Measurements from ENCODE around the gene LRRC45. TPM values are rescaled to one million over a fixed set of nuclear protein-coding genes. Genes with fewer than 3 reads are reported as not detected.

LRRC45 gene
- total RNA-seq, 6 experiments from 2014 or later: 6.8 to 10.5 (median 10.0) TPM

GRCh38 chr17:82048571-82048971 is 25.5 kb downstream of the LRRC45 start:
- Mint-ChIP-seq H3K4me3 (no peak overlapping the region), H3K36me3 (ENCODE audit: low read depth) (peaks cover 5% of the 10 kb centered on the region; the same call in 1 of the 2 replicates), H3K27ac (no peak overlapping the region), H3K4me1 (ENCODE audit: low read depth) (peaks cover 10% of the 10 kb centered on the region; the same call in 1 of the 2 replicates), H3K27me3 (ENCODE audit: insufficient read depth) (no peaks in the 10 kb centered on the region), H3K9me3 (no peaks in the 10 kb centered on the region)
- DNase-seq: no peak
- TF ChIP-seq CTCF (IDR thresholded peaks at IDR 0.05): no peak

DNA sequence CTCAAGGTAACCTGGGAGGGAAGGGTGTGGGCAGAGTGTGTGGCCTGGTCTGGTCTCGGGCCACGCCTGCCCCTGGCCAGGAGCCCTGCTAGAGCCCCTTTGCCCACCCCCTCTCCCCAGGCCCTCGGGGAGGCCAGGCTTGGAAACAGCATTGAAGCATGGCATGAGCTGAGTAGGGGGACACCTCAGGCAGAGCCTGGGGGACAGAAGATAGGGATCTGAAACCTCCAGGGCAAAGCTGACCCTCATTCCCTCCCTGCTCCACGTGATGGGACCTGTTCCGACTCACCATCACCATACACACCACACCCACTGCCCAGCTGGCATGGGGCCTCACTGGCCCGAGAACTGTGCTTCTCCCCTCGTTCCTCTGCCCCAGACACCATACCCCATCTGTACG is 26.0 kb downstream of the LRRC45 start:
- no peak for DNase-seq
- Mint-ChIP-seq H3K4me3 (no peak overlapping the region), H3K9me3 (no peaks in the 10 kb centered on the region), H3K27ac (no peak overlapping the region), H3K36me3 (ENCODE audit: low read depth) (peaks cover 5% of the 10 kb centered on the region; the same call in 1 of the 2 replicates), H3K4me1 (ENCODE audit: low read depth) (peaks cover 10% of the 10 kb centered on the region; the same call in 1 of the 2 replicates), H3K27me3 (ENCODE audit: insufficient read depth) (no peaks in the 10 kb centered on the region)
- TF ChIP-seq CTCF (IDR thresholded peaks at IDR 0.05): no peak

DNA sequence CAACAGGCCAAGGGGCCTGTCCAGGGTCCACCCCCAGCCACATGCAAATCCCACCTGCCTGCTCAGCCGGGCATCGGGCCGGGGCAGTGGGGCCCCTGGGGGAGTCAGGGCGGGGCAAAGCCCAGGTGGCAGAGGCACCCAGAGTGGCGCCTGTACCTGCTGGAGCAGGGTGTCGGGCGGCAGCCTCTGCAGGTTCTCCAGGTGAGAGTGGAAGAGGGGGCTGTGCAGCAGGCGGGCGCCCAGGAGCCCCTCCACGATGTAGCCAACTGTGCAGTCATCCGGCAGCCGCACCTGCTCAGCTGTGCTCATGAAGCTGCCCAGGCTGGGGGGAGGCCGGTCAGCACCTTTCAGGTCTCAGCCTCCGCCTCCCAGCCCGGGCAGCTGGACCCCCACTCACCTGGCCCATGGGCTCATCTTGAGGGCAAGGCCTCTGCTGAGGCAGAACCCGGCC is 26.4 kb downstream of the LRRC45 start:
- no peak for TF ChIP-seq CTCF (IDR thresholded peaks at IDR 0.05)
- Mint-ChIP-seq H3K36me3 (ENCODE audit: low read depth) (peaks cover 5% of the 10 kb centered on the region; the same call in 1 of the 2 replicates), H3K4me3 (no peak overlapping the region), H3K27ac (no peak overlapping the region), H3K9me3 (no peaks in the 10 kb centered on the region), H3K27me3 (ENCODE audit: insufficient read depth) (no peaks in the 10 kb centered on the region), H3K4me1 (ENCODE audit: low read depth) (peaks cover 10% of the 10 kb centered on the region; the same call in 1 of the 2 replicates)
- DNase-seq: no peak

- DNase-seq: no peak
- H3K4me3 Mint-ChIP-seq: peak overlapping the region; percentile 88
- peaks cover 10% of the 10 kb centered on the region; the same call in 1 of the 2 replicates for H3K4me1 Mint-ChIP-seq (ENCODE audit: low read depth)
- H3K27ac Mint-ChIP-seq: peak overlapping the region; percentile 76
- peaks cover 5% of the 10 kb centered on the region; the same call in 1 of the 2 replicates for H3K36me3 Mint-ChIP-seq (ENCODE audit: low read depth)
- H3K9me3 Mint-ChIP-seq: no peaks in the 10 kb centered on the region
- H3K27me3 Mint-ChIP-seq (ENCODE audit: insufficient read depth): no peaks in the 10 kb centered on the region
- TF ChIP-seq CTCF (IDR thresholded peaks at IDR 0.05): no peak
Observed at GRCh38 chr17:82050152-82050760, 27.2 kb downstream of the LRRC45 start.

DNA sequence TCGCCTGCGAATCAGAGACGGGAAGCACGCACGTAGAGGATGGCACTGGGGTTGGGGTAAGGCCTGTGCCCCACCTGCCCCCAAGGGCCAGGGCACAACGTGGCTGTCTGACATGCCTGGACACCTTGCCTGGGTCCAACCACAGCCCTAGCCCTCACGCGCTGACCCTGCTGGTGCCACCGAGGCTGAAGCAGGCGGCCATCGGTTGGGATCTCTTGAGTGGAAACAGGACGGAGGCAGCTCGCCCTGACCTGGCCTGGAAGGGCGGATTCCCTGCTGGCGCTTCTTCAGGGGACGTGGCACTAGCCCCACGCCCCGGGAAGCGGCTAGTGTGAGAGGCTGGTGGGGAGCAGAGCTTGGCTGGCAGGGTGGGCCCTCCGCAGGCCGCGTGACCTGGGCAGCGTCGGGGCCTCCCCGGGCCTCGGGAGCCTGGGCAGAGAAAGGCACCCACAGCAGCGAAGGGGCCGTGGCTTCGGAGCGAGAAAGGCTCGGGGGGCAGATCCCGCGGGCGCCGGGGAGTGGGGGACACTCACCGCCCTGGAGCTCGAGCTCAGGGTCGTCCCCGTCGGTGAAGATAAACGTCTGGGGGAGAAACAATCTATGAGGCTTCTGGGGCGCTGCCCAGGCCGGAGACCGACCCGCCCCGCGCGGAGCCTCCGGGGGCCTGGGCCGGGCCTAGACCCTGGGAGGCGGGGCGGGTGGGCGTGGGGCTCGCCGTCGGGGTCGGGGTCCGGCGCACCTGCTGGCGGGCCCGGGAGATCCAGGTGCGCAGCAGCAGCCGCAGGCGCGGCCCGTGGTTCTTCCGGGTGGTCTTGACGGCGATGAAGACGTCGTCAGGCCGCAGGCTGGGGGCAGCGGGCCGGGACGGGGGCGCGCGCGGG is 27.9 kb downstream of the LRRC45 start:
- Mint-ChIP-seq H3K9me3 (no peaks in the 10 kb centered on the region), H3K36me3 (ENCODE audit: low read depth) (peaks cover 5% of the 10 kb centered on the region; the same call in 1 of the 2 replicates), H3K4me3 (peak overlapping the region; percentile 88), H3K4me1 (ENCODE audit: low read depth) (peaks cover 10% of the 10 kb centered on the region; the same call in 1 of the 2 replicates), H3K27ac (peak overlapping the region; percentile 76), H3K27me3 (ENCODE audit: insufficient read depth) (no peaks in the 10 kb centered on the region)
- DNase-seq: no peak
- TF ChIP-seq CTCF (IDR thresholded peaks at IDR 0.05): no peak
